ENCODE data around the gene CEP164. TPM values are rescaled to one million over a fixed set of nuclear protein-coding genes. Genes with fewer than 3 reads are reported as not detected.

Gene CEP164
- total and polyA plus RNA-seq, 2 experiments from 2014 or later: 13.9 to 23.8 TPM

GRCh38 chr11:117435326-117435725, 107.7 kb downstream of the CEP164 start (continued):
- TF ChIP-seq, protein P1, sequence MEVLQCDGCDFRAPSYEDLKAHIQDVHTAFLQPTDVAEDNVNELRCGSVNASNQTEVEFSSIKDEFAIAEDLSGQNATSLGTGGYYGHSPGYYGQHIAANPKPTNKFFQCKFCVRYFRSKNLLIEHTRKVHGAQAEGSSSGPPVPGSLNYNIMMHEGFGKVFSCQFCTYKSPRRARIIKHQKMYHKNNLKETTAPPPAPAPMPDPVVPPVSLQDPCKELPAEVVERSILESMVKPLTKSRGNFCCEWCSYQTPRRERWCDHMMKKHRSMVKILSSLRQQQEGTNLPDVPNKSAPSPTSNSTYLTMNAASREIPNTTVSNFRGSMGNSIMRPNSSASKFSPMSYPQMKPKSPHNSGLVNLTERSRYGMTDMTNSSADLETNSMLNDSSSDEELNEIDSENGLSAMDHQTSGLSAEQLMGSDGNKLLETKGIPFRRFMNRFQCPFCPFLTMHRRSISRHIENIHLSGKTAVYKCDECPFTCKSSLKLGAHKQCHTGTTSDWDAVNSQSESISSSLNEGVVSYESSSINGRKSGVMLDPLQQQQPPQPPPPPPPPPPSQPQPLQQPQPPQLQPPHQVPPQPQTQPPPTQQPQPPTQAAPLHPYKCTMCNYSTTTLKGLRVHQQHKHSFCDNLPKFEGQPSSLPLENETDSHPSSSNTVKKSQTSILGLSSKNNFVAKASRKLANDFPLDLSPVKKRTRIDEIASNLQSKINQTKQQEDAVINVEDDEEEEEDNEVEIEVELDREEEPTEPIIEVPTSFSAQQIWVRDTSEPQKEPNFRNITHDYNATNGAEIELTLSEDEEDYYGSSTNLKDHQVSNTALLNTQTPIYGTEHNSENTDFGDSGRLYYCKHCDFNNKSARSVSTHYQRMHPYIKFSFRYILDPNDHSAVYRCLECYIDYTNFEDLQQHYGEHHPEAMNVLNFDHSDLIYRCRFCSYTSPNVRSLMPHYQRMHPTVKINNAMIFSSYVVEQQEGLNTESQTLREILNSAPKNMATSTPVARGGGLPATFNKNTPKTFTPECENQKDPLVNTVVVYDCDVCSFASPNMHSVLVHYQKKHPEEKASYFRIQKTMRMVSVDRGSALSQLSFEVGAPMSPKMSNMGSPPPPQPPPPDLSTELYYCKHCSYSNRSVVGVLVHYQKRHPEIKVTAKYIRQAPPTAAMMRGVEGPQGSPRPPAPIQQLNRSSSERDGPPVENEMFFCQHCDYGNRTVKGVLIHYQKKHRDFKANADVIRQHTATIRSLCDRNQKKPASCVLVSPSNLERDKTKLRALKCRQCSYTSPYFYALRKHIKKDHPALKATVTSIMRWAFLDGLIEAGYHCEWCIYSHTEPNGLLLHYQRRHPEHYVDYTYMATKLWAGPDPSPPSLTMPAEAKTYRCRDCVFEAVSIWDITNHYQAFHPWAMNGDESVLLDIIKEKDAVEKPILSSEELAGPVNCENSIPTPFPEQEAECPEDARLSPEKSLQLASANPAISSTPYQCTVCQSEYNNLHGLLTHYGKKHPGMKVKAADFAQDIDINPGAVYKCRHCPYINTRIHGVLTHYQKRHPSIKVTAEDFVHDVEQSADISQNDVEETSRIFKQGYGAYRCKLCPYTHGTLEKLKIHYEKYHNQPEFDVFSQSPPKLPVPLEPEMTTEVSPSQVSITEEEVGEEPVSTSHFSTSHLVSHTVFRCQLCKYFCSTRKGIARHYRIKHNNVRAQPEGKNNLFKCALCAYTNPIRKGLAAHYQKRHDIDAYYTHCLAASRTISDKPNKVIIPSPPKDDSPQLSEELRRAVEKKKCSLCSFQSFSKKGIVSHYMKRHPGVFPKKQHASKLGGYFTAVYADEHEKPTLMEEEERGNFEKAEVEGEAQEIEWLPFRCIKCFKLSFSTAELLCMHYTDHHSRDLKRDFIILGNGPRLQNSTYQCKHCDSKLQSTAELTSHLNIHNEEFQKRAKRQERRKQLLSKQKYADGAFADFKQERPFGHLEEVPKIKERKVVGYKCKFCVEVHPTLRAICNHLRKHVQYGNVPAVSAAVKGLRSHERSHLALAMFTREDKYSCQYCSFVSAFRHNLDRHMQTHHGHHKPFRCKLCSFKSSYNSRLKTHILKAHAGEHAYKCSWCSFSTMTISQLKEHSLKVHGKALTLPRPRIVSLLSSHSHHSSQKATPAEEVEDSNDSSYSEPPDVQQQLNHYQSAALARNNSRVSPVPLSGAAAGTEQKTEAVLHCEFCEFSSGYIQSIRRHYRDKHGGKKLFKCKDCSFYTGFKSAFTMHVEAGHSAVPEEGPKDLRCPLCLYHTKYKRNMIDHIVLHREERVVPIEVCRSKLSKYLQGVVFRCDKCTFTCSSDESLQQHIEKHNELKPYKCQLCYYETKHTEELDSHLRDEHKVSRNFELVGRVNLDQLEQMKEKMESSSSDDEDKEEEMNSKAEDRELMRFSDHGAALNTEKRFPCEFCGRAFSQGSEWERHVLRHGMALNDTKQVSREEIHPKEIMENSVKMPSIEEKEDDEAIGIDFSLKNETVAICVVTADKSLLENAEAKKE (CRISPR knock-in tag; IDR thresholded peaks at IDR 0.05): no peak
- TF ChIP-seq STAT1 (IDR thresholded peaks at IDR 0.05; ENCODE audit: unreplicated experiment) (no peak), ZNF331 (CRISPR knock-in tag; IDR thresholded peaks at IDR 0.05; ENCODE audit: low read depth) (no peak)

- peaks cover 5% of the 10 kb centered on the region; the same call in 2 of the 3 replicates for H3K4me1 Mint-ChIP-seq
- no peak overlapping the region for H3K27ac ChIP-seq (ENCODE audit: low read depth)
- H2AFZ ChIP-seq: peak overlapping the region; percentile 14; the same call in 1 of the 2 replicates
- no peak overlapping the region for H3K4me2 ChIP-seq
- no peaks in the 10 kb centered on the region for H3K36me3 ChIP-seq (ENCODE audit: insufficient read depth)
- no peaks in the 10 kb centered on the region for H3K27me3 ChIP-seq (ENCODE audit: insufficient read depth)
- ATAC-seq (peak; percentile 55), DNase-seq (ENCODE audit: low spot score) (no peak)
- no peak overlapping the region for H3K4me3 ChIP-seq
- no peaks in the 10 kb centered on the region; the same call in 1 of the 2 replicates for H3K4me1 ChIP-seq (ENCODE audit: insufficient read depth)
- H3K9me3 Mint-ChIP-seq: no peaks in the 10 kb centered on the region
- H3F3A ChIP-seq (replicated peaks; ENCODE audit: low read depth): 0 out of 2 replicates have a peak, but pooled peaks cover 2% of the 10 kb centered on the region
- no peaks in the 10 kb centered on the region for H4K20me1 ChIP-seq (replicated peaks; ENCODE audit: insufficient read depth)
- H3K79me2 ChIP-seq (replicated peaks; ENCODE audit: insufficient read depth): no peaks in the 10 kb centered on the region
- peaks cover 3% of the 10 kb centered on the region for H3K27me3 Mint-ChIP-seq (ENCODE audit: insufficient read depth, low read depth, poor library complexity)
- no peak overlapping the region for H3K27ac Mint-ChIP-seq
- H3K9me2 ChIP-seq (ENCODE audit: insufficient read depth): no peaks in the 10 kb centered on the region
- no peak overlapping the region for H3K4me3 Mint-ChIP-seq
- H3K36me3 Mint-ChIP-seq (ENCODE audit: low read depth): no peaks in the 10 kb centered on the region
- TF ChIP-seq, protein P2, sequence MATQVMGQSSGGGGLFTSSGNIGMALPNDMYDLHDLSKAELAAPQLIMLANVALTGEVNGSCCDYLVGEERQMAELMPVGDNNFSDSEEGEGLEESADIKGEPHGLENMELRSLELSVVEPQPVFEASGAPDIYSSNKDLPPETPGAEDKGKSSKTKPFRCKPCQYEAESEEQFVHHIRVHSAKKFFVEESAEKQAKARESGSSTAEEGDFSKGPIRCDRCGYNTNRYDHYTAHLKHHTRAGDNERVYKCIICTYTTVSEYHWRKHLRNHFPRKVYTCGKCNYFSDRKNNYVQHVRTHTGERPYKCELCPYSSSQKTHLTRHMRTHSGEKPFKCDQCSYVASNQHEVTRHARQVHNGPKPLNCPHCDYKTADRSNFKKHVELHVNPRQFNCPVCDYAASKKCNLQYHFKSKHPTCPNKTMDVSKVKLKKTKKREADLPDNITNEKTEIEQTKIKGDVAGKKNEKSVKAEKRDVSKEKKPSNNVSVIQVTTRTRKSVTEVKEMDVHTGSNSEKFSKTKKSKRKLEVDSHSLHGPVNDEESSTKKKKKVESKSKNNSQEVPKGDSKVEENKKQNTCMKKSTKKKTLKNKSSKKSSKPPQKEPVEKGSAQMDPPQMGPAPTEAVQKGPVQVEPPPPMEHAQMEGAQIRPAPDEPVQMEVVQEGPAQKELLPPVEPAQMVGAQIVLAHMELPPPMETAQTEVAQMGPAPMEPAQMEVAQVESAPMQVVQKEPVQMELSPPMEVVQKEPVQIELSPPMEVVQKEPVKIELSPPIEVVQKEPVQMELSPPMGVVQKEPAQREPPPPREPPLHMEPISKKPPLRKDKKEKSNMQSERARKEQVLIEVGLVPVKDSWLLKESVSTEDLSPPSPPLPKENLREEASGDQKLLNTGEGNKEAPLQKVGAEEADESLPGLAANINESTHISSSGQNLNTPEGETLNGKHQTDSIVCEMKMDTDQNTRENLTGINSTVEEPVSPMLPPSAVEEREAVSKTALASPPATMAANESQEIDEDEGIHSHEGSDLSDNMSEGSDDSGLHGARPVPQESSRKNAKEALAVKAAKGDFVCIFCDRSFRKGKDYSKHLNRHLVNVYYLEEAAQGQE (IDR thresholded peaks at IDR 0.05; ENCODE audit: unreplicated experiment): no peak
- TF ChIP-seq CTCF (conservative IDR thresholded peaks at IDR 0.05; ENCODE audit: low read depth in 2 of 2) (no peak), EZH2phosphoT487 (IDR thresholded peaks at IDR 0.05; ENCODE audit: unreplicated experiment) (no peak), JUNB (IDR thresholded peaks at IDR 0.05; ENCODE audit: unreplicated experiment) (no peak), CREB1 (CRISPR knock-in tag; IDR thresholded peaks at IDR 0.05; ENCODE audit: low read depth) (no peak), ZNF331 (CRISPR knock-in tag; IDR thresholded peaks at IDR 0.05; ENCODE audit: low read depth) (no peak)
These were observed 109.6 kb downstream of the CEP164 start for GRCh38 chr11:117437041-117437790.
